Uterus (tissue), 2 donors: ENCODE measurements around the gene SRGAP1.

Source experiments
- POLR2A ChIP-seq, 2 donors: fragments of 450-650 bp; IDR thresholded peaks; one replicate each; pipeline ENCODE4 v1.6.1; 2016; ENCODE audit warnings: antibody characterized with exemption in 2 of 2, mild to moderate bottlenecking in 1 of 2, moderate library complexity in 1 of 2
- TF ChIP-seq, protein P1 (sequence below), 4 experiments: fragments of 200-600 bp in 2 of 4; fragments of 450-650 bp in 2 of 4; sonication (generic) in 2 of 4; IDR thresholded peaks; one replicate each; pipeline ENCODE4 v1.5.1; 2016 to 2019; ENCODE audit warnings: antibody characterized with exemption in 4 of 4, mild to moderate bottlenecking in 2 of 4, moderate library complexity in 1 of 4

DNA sequence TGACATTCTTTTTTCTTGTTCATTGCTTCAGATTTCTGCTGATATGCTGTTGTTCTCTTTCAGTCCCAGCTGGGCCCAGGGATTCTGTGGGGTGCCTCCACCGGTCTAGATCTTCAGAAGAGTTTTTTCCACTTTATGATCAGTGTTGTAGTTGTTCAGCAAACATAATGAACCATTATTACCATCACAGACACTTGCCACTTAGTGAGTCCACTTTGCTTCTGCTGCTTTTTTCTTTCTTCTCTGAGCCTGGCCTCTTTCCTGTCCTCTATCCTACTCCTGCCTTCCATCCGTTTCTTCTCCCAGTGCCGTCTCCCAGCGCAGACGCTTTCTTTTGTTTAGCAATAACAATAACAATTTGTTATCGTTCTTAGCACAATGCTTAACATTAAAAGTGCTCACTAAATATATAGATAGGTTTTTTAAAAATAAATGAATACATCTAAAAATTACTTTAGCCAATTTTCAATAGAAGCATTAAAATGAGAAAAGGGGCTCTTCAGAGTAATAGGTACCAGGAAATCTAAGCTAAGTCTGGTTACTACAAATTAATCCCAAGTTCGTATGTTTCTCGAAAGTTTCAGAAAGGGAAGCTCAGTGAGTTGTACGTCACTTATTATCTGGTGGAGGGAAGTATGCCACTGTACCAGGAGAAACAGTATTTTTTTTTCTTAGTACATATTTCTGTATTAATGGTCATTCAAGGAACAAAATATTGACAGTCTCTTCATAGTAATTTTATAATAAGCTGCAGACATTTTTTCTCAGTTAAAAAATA lies 98.2 kb downstream of the SRGAP1 start:
- TF ChIP-seq, protein P1, sequence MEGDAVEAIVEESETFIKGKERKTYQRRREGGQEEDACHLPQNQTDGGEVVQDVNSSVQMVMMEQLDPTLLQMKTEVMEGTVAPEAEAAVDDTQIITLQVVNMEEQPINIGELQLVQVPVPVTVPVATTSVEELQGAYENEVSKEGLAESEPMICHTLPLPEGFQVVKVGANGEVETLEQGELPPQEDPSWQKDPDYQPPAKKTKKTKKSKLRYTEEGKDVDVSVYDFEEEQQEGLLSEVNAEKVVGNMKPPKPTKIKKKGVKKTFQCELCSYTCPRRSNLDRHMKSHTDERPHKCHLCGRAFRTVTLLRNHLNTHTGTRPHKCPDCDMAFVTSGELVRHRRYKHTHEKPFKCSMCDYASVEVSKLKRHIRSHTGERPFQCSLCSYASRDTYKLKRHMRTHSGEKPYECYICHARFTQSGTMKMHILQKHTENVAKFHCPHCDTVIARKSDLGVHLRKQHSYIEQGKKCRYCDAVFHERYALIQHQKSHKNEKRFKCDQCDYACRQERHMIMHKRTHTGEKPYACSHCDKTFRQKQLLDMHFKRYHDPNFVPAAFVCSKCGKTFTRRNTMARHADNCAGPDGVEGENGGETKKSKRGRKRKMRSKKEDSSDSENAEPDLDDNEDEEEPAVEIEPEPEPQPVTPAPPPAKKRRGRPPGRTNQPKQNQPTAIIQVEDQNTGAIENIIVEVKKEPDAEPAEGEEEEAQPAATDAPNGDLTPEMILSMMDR (IDR thresholded peaks at IDR 0.05): no peak
- no peak for TF ChIP-seq POLR2A (IDR thresholded peaks at IDR 0.05)
